IPS-18c (cell line): Measurements from ENCODE around the gene MANEAL.

Experiments used
- H3K4me3 ChIP-seq: 2 replicates; pipeline ENCODE4 v1.7.0; 2013; ENCODE audit warnings: low read depth, mild to moderate bottlenecking, low read length, moderate library complexity; ENCODE audit not compliant: insufficient read depth
- H3K9me3 ChIP-seq: one replicate; pipeline ENCODE4 v1.6.1; 2013; ENCODE audit warnings: mild to moderate bottlenecking, low read length, moderate library complexity; ENCODE audit not compliant: control insufficient read depth, insufficient read depth

The MANEAL gene

GRCh38 chr1:37809942-37810341, 16.3 kb downstream of the MANEAL start:
- H3K9me3 ChIP-seq, result no peaks in the 10 kb centered on the region
- no peak overlapping the region for H3K4me3 ChIP-seq

DNA sequence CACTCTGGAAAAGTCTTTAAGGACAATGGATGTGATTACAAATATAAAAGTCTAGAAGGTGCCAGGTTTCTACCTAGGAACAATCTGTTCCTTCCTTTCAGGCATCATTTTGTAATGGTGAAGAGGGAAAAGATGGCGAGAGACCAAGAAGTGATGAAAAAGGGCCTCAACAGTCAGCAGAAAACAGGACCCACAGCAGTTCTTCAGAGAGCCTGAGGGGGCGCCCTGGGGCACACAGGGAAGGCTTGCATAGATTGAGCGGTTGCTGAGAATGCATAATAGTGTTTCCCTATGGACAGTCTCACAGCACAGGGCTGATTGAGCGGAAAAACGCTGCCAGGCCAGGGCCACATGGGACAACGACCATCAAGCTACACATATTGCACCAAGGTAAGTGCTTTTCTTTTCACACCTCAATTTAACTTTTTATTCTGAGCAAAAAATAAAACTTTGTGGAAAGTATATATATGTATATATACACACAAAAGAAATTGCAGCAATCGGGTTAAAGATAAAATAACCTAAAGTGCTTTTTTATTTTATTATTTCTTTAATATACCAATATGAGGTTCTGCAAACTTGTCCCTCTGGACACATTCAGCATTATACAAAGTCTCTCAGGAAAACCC, 17.5 kb downstream of the MANEAL start:
- Histone ChIP-seq H3K9me3 (no peaks in the 10 kb centered on the region), H3K4me3 (no peak overlapping the region)

- H3K4me3 ChIP-seq, result no peak overlapping the region
- H3K9me3 ChIP-seq, result no peaks in the 10 kb centered on the region
Observed at GRCh38 chr1:37813529-37814145, 20.0 kb downstream of the MANEAL start.

DNA sequence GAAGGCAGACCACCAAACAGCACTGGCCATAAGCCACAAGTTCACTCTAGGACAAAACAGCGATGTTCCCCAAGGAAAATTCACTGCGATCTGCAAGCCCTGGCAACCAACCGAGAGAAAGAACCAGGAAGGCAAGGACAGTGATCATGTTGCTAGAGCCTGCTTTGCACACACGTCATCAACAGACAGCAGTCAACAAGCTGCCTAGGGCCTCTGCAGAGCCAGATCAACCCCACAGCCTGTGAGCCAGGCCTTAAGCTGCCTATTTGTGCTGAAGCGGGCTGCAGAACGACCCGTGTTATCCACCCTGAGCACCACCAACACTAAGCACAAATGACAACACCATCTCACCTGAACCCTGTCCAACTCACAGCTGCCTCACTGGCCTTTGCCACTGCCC, 20.6 kb downstream of the MANEAL start:
- no peaks in the 10 kb centered on the region for H3K9me3 ChIP-seq
- no peak overlapping the region for H3K4me3 ChIP-seq

DNA sequence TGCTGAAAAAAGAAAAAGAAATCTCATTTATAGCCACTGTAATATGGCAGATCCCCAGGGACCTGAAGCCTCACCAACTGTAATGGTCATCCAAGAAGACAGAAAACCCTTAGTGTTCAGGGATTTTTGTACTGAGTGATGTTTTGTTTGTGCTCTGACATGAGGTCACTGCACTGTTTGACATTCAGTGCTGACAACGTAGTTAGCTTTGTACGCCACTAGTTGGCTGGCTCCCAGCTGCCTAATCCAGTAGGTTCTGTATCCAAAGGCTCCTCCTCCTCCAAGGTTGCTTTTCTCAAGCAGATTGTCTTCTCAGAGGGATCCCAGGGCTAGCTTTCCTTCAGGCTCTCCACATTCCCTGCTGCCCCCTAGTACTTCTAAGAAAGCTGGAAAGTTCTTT, 23.8 kb downstream of the MANEAL start:
- no peak overlapping the region for H3K4me3 ChIP-seq
- no peaks in the 10 kb centered on the region for H3K9me3 ChIP-seq

DNA sequence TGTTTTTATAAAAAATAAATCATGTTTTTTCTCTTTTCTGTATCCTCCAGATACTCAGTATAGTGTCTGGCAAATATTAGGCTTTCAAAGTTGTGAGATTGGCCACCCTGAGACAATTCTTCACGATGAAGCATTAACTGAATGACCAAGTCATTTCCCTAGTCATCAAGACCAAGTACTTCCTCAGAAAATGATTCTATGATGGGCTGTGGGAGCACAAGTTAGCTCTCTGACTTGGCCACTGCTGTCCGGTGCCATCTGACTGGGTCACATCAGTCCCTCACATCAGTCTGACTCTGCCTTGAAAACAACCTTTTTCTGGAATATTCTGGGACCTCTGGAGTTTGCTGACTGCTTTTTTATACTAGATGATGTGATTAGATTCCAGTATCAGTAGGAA, 27.8 kb downstream of the MANEAL start:
- no peak overlapping the region for H3K4me3 ChIP-seq
- no peaks in the 10 kb centered on the region for H3K9me3 ChIP-seq

GRCh38 chr1:37822906-37823815, 29.5 kb downstream of the MANEAL start:
- H3K9me3 ChIP-seq, result no peaks in the 10 kb centered on the region
- H3K4me3 ChIP-seq, result no peak overlapping the region

DNA sequence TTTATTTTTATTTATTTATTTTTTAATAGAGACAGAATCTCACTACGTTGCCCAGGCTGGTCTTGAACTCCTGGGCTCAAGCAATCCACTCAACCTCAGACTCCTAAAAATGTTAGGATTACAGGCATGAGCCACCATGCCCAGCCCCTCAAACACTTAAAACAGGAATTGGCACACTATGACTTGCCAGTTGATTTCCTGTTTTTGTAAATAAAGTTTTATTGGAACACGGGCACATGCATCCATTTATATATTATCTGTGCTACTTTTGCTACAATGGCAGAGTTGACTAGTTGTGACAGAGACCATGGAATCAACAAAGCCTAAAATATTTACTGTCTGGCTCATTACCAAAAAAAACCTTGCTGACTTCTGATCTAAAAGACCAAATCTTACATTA, 30.4 kb downstream of the MANEAL start:
- H3K9me3 ChIP-seq, result no peaks in the 10 kb centered on the region
- no peak overlapping the region for H3K4me3 ChIP-seq

DNA sequence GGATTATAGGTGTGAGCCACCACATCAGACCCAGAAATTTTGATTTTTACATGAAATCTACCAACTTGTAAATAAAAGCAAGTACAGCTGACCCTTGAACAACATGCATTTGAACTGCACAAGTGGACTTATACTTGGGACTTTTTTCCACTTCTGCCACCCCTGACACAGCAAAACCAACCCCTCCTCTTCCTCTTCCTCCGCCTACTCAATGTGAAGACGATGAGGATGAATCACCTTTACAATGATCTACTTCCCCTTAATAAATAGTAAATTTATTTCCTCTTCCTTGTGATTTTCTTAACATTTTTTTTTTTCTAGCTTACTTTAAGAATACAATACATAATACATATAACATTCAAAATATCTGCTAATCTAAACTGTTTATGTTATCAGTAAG, 31.9 kb downstream of the MANEAL start:
- Histone ChIP-seq H3K9me3 (no peaks in the 10 kb centered on the region), H3K4me3 (no peak overlapping the region)

DNA sequence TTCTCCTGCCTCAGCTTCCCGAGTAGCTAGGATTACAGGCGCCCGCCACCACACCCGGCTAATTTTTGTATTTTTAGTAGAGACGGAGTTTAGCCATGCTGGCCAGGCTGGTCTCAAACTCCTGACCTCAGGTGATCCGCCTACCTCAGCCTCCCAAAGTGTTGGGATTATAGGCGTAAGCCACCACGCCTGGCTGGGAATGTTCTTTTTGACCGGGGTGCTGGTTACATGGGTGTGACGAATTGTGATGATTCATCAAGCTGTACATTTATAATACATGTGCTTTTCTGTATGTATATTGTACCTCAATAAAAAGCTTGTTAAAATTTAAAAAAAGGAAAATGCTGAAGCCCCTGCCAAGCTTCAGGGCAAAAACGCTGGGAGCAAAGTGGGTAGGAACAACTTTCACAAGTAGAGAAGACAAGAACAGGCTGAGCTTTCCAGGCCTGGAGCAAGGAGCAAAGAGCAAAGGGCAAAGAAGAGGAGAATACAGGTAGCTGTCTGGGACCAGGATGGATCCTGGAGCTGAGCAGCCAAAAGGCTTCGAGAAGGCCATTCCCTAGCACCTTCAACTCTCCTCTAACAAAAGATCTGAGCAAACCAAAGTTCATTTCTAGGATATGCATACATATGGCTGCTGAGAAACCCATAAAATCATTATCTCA, 34.9 kb downstream of the MANEAL start:
- Histone ChIP-seq H3K9me3 (no peaks in the 10 kb centered on the region), H3K4me3 (no peak overlapping the region)

DNA sequence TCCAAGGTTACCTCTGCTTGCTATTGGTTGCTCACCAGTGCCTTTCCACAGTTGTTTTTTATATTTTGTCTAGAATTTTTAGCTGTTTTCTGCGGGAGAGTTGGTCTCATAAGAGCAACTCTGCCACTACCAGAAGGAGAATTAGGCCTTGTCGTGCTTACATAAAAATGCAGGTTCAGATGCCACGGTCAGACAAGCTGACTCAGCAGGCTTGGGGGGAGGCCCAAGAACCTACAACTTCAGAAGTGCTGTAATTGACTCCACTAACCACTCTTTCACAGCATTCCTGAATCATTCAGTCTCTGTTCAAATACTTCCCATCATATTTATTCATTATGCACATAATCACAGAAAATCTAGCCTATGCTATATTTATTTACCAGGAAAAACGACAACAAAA, 37.5 kb downstream of the MANEAL start:
- Histone ChIP-seq H3K4me3 (no peak overlapping the region), H3K9me3 (no peaks in the 10 kb centered on the region)

DNA sequence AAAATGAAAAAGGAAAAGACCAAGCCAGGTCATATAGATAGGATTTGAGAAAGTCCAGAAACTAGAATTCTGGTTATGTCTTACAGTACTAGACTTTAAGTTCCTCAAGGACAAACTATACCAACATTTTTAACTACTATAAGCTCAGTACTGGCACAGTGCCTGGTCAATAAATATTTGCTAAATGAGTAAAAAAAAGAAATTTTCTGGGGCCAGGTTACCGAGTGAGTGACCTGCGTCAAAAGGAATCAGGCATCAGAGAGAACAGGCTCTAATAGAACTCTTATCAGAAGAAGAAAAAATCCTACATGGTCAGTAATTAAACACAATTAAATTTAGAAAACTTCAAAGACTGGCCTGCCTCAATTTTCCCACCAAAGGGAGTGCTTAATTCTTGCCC, 38.2 kb downstream of the MANEAL start:
- no peak overlapping the region for H3K4me3 ChIP-seq
- H3K9me3 ChIP-seq, result no peaks in the 10 kb centered on the region

DNA sequence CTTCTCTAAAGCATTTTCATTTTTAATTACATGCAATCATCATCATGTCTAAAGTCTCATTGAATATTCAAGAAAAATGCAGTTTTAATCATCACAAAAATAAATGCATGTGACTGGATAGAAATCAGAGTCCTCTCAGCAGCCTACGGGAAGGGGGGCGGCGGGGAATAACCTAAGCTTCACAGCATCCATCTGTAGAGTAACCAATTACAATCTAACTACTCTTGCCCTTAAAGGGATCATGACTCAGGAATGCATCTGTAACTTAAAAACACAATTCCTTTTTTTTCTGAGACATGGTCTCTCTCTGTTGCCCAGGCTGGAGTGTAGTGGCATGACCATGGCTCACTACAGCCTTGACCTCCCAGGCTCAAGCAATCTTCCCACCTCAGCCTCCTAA, 43.1 kb downstream of the MANEAL start:
- H3K4me3 ChIP-seq, result no peak overlapping the region
- no peaks in the 10 kb centered on the region for H3K9me3 ChIP-seq

GRCh38 chr1:37839676-37840075, 46.0 kb downstream of the MANEAL start:
- Histone ChIP-seq H3K4me3 (no peak overlapping the region), H3K9me3 (peaks cover 2% of the 10 kb centered on the region)

GRCh38 chr1:37840711-37841110, 47.1 kb downstream of the MANEAL start:
- Histone ChIP-seq H3K9me3 (peaks cover 2% of the 10 kb centered on the region), H3K4me3 (no peak overlapping the region)

GRCh38 chr1:37841652-37842051, 48.0 kb downstream of the MANEAL start:
- Histone ChIP-seq H3K9me3 (peaks cover 2% of the 10 kb centered on the region), H3K4me3 (no peak overlapping the region)

DNA sequence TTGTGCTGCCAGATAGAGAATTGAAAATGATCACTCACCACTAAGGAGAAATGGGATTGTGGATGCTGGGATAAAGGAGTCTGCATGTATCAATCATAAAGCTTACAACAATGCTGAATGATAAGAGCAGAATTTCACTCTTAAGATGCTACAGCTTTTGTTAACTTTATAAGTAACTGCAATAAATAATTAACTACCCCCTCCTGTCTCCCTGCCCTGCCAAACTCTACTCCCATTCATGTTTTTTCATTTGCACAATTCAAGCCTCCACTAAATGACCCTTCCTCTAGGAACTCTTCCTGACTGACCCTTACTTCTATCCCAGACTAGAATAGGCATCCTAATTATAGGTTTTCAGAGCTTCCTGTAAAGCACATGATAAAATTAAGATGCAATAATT, 50.9 kb downstream of the MANEAL start:
- peaks cover 2% of the 10 kb centered on the region for H3K9me3 ChIP-seq
- no peak overlapping the region for H3K4me3 ChIP-seq
